Superior temporal gyrus (tissue), 1 donor: ENCODE measurements around the gene PKHD1.

ENCODE experiments used
- DNase-seq: peaks from one replicate; pipeline ENCODE4 v3.0.0-alpha.2; 2016; ENCODE audit errors: extremely low spot score

PKHD1 gene

GRCh38 chr6:52108128-52108527 is 20.7 kb upstream of the PKHD1 start:
- DNase-seq, result no peak

- DNase-seq, result no peak
Observed at GRCh38 chr6:52106994-52107393, 19.6 kb upstream of the PKHD1 start.

- DNase-seq, result no peak
Observed at GRCh38 chr6:52104979-52105378, 17.6 kb upstream of the PKHD1 start.

GRCh38 chr6:52103623-52104022 is 16.2 kb upstream of the PKHD1 start:
- no peak for DNase-seq

- no peak for DNase-seq
Observed at GRCh38 chr6:52102405-52102804, 15.0 kb upstream of the PKHD1 start.

GRCh38 chr6:52098721-52099120 is 11.3 kb upstream of the PKHD1 start:
- no peak for DNase-seq

GRCh38 chr6:52089758-52090348 is 2.4 kb upstream of the PKHD1 start:
- DNase-seq, result no peak

GRCh38 chr6:52086741-52087140 is 672 bp downstream of the PKHD1 start:
- no peak for DNase-seq

- DNase-seq, result no peak
Observed at GRCh38 chr6:52081237-52081636, 6.2 kb downstream of the PKHD1 start.

GRCh38 chr6:52077961-52078625 is 9.3 kb downstream of the PKHD1 start:
- no peak for DNase-seq

- DNase-seq, result no peak
Observed at GRCh38 chr6:52077180-52077884, 10.1 kb downstream of the PKHD1 start.

- no peak for DNase-seq
Observed at GRCh38 chr6:52076791-52077179, 10.6 kb downstream of the PKHD1 start.

GRCh38 chr6:52074716-52075115 is 12.7 kb downstream of the PKHD1 start:
- DNase-seq, result no peak

GRCh38 chr6:52074155-52074554 is 13.3 kb downstream of the PKHD1 start:
- no peak for DNase-seq

GRCh38 chr6:52065621-52066020 is 21.8 kb downstream of the PKHD1 start:
- no peak for DNase-seq

- DNase-seq, result peak; percentile 30
Observed at GRCh38 chr6:52063584-52064344, 23.6 kb downstream of the PKHD1 start.

GRCh38 chr6:52061481-52061880 is 25.9 kb downstream of the PKHD1 start:
- no peak for DNase-seq

GRCh38 chr6:52059821-52060220 is 27.6 kb downstream of the PKHD1 start:
- no peak for DNase-seq

GRCh38 chr6:52055451-52055850 is 32.0 kb downstream of the PKHD1 start:
- no peak for DNase-seq

GRCh38 chr6:52053038-52053695 is 34.2 kb downstream of the PKHD1 start:
- no peak for DNase-seq

GRCh38 chr6:52050051-52050405 is 37.4 kb downstream of the PKHD1 start:
- no peak for DNase-seq
